Thyroid gland (tissue), 4 donors: ENCODE measurements around the gene COPE.

ENCODE experiments used
- CTCF ChIP-seq, 6 experiments: fragments of 200-600 bp in 3 of 6; fragments of 450-650 bp in 3 of 6; sonication (generic) in 3 of 6; IDR thresholded peaks; one replicate each; pipeline ENCODE4 v1.5.1; 2016 to 2019; ENCODE audit warnings: antibody characterized with exemption in 6 of 6, mild to moderate bottlenecking in 2 of 6, inconsistent platforms in 1 of 6, moderate library complexity in 1 of 6
- POLR2A ChIP-seq, 2 donors: fragments of 450-650 bp; IDR thresholded peaks; one replicate each; pipeline ENCODE4 v1.6.1; 2017; ENCODE audit warnings: antibody characterized with exemption in 2 of 2, mild to moderate bottlenecking in 2 of 2, moderate library complexity in 1 of 2

GRCh38 chr19:18881491-18881890 lies 37.7 kb downstream of the COPE start:
- no peak for TF ChIP-seq CTCF (IDR thresholded peaks at IDR 0.05)
- no peak for TF ChIP-seq POLR2A (IDR thresholded peaks at IDR 0.05)
